ENCODE data around the gene GFRA3.

Gene GFRA3

DNA sequence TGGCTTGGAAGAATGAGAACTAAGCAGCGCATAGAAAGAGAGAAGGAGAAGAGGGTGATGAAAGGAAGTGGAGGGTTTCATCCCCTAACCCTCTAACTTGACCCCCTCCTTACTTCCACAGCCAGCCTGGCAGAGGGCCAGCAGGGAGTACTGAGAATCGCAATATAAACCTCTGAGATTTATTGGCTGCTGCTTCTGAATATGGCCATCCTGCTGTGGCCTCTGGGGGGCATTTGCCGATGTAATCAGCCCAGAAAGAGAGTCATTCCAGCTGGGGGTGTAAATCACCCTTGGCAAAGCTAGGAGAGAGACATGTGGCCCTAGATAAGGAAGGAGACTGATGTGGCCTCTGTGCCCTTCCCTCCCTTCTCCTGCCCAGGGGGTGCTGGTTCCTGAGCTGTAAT is 960 bp upstream of the GFRA3 start:
- Histone ChIP-seq H3K36me3 (no peaks in the 10 kb centered on the region), H3K4me1 (no peaks in the 10 kb centered on the region), H3K27me3 (peaks cover 22% of the 10 kb centered on the region), H3K4me3 (ENCODE audit: low read depth, low read length) (no peak overlapping the region), H3K9me3 (no peaks in the 10 kb centered on the region)
- peak; percentile 55 for DNase-seq
- TF ChIP-seq, protein P1, sequence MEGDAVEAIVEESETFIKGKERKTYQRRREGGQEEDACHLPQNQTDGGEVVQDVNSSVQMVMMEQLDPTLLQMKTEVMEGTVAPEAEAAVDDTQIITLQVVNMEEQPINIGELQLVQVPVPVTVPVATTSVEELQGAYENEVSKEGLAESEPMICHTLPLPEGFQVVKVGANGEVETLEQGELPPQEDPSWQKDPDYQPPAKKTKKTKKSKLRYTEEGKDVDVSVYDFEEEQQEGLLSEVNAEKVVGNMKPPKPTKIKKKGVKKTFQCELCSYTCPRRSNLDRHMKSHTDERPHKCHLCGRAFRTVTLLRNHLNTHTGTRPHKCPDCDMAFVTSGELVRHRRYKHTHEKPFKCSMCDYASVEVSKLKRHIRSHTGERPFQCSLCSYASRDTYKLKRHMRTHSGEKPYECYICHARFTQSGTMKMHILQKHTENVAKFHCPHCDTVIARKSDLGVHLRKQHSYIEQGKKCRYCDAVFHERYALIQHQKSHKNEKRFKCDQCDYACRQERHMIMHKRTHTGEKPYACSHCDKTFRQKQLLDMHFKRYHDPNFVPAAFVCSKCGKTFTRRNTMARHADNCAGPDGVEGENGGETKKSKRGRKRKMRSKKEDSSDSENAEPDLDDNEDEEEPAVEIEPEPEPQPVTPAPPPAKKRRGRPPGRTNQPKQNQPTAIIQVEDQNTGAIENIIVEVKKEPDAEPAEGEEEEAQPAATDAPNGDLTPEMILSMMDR (IDR thresholded peaks at IDR 0.05; ENCODE audit: low read depth, low read length) = no peak

DNA sequence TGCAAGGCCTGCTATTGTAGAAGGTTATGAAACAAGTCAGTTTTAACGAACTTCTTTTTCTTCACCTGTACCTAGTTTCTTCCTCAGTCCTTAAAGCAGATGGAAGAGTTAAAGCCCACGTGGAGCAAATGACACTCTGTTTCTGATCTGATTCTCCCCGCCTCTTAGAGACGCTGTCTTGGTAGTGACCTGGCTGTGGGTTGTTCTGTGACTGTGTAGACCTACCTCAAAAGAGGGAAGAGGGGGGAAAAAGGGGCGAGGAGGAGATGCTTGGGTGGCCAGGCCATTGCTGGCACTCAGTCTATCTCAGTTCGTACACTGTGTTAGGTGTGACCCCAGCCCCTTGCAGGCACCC is 610 bp downstream of the GFRA3 start:
- Histone ChIP-seq H3K36me3 (no peaks in the 10 kb centered on the region), H3K4me3 (ENCODE audit: low read depth, low read length) (no peak overlapping the region), H3K27me3 (peaks cover 22% of the 10 kb centered on the region), H3K4me1 (no peaks in the 10 kb centered on the region), H3K9me3 (no peaks in the 10 kb centered on the region)
- TF ChIP-seq, protein P1 (IDR thresholded peaks at IDR 0.05; ENCODE audit: low read depth, low read length) = no peak
- no peak for DNase-seq

DNA sequence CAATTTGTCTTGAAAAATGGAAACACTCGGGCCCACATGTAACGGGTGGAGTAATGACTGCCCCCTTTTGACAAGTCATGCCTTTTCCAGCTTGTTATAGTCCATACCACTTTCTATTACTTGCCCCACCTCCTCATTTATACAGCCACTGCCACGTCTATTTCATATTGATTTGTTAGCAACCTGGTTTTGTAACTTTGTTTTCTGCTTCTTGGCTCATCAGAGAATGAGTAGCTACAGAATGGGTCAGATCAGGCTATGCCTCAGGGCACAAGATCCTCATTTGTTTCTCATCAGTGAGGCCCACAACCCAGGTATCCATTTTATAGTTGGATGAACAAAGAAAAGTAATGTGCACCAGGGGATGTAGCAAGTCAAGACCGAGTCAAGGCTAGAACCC is 1.7 kb downstream of the GFRA3 start:
- Histone ChIP-seq H3K4me1 (no peaks in the 10 kb centered on the region), H3K36me3 (no peaks in the 10 kb centered on the region), H3K9me3 (no peaks in the 10 kb centered on the region), H3K4me3 (ENCODE audit: low read depth, low read length) (no peak overlapping the region), H3K27me3 (peaks cover 24% of the 10 kb centered on the region)
- no peak for DNase-seq
- TF ChIP-seq, protein P1 (IDR thresholded peaks at IDR 0.05; ENCODE audit: low read depth, low read length) = no peak

- Histone ChIP-seq H3K4me3 (ENCODE audit: low read depth, low read length) (no peak overlapping the region), H3K36me3 (no peaks in the 10 kb centered on the region), H3K27me3 (peaks cover 34% of the 10 kb centered on the region), H3K4me1 (no peaks in the 10 kb centered on the region), H3K9me3 (no peaks in the 10 kb centered on the region)
- DNase-seq = no peak
- TF ChIP-seq, protein P1 (IDR thresholded peaks at IDR 0.05; ENCODE audit: low read depth, low read length) = no peak
Measured at GRCh38 chr5:138271281-138271680, 3.1 kb downstream of the GFRA3 start.

GRCh38 chr5:138264183-138264582 is 10.2 kb downstream of the GFRA3 start:
- H3K4me1 ChIP-seq = no peaks in the 10 kb centered on the region
- peaks cover 32% of the 10 kb centered on the region for H3K27me3 ChIP-seq
- H3K4me3 ChIP-seq (ENCODE audit: low read depth, low read length) = no peak overlapping the region
- TF ChIP-seq, protein P1 (IDR thresholded peaks at IDR 0.05; ENCODE audit: low read depth, low read length) = no peak
- no peak for DNase-seq
- no peaks in the 10 kb centered on the region for H3K36me3 ChIP-seq
- no peaks in the 10 kb centered on the region; the same call in 1 of the 2 replicates for H3K9me3 ChIP-seq

- Histone ChIP-seq H3K4me1 (no peaks in the 10 kb centered on the region), H3K36me3 (no peaks in the 10 kb centered on the region), H3K4me3 (ENCODE audit: low read depth, low read length) (no peak overlapping the region), H3K9me3 (no peaks in the 10 kb centered on the region; the same call in 1 of the 2 replicates), H3K27me3 (peaks cover 38% of the 10 kb centered on the region)
- DNase-seq = no peak
- TF ChIP-seq, protein P1 (IDR thresholded peaks at IDR 0.05; ENCODE audit: low read depth, low read length) = no peak
Measured at GRCh38 chr5:138263581-138263980, 10.8 kb downstream of the GFRA3 start.

All from BE2C (cell line).